ENCODE results near the gene SYT13.

GRCh38 chr11:45227836-45228235 is 58.3 kb downstream of the SYT13 start:
- no peak for TF ChIP-seq EZH2phosphoT487 (IDR thresholded peaks at IDR 0.05; ENCODE audit: borderline replicate concordance)
- TF ChIP-seq SRF (IDR thresholded peaks at IDR 0.05; ENCODE audit: low read depth) = no peak
- no peak for TF ChIP-seq ZFX (IDR thresholded peaks at IDR 0.05)
- TF ChIP-seq CTCF (IDR thresholded peaks at IDR 0.05 in 2 of 3, conservative IDR thresholded peaks at IDR 0.05 in 1 of 3; ENCODE audit: borderline replicate concordance in 1 of 3, insufficient read depth in 1 of 3, low read depth in 2 of 3, low read length in 2 of 3) = no peak
- TF ChIP-seq, protein P1, sequence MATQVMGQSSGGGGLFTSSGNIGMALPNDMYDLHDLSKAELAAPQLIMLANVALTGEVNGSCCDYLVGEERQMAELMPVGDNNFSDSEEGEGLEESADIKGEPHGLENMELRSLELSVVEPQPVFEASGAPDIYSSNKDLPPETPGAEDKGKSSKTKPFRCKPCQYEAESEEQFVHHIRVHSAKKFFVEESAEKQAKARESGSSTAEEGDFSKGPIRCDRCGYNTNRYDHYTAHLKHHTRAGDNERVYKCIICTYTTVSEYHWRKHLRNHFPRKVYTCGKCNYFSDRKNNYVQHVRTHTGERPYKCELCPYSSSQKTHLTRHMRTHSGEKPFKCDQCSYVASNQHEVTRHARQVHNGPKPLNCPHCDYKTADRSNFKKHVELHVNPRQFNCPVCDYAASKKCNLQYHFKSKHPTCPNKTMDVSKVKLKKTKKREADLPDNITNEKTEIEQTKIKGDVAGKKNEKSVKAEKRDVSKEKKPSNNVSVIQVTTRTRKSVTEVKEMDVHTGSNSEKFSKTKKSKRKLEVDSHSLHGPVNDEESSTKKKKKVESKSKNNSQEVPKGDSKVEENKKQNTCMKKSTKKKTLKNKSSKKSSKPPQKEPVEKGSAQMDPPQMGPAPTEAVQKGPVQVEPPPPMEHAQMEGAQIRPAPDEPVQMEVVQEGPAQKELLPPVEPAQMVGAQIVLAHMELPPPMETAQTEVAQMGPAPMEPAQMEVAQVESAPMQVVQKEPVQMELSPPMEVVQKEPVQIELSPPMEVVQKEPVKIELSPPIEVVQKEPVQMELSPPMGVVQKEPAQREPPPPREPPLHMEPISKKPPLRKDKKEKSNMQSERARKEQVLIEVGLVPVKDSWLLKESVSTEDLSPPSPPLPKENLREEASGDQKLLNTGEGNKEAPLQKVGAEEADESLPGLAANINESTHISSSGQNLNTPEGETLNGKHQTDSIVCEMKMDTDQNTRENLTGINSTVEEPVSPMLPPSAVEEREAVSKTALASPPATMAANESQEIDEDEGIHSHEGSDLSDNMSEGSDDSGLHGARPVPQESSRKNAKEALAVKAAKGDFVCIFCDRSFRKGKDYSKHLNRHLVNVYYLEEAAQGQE (IDR thresholded peaks at IDR 0.05; ENCODE audit: low read depth) = no peak
- no peak for TF ChIP-seq RAD21 (IDR thresholded peaks at IDR 0.05; ENCODE audit: low read depth)
- no peak for TF ChIP-seq POLR2A (IDR thresholded peaks at IDR 0.05; ENCODE audit: borderline replicate concordance, extremely low read depth, insufficient read depth, insufficient read length)
- no peak for TF ChIP-seq ZNF274 (IDR thresholded peaks at IDR 0.05; ENCODE audit: low read depth, low read length)
- no peak for TF ChIP-seq POLR2AphosphoS5 (IDR thresholded peaks at IDR 0.05; ENCODE audit: low read depth, low read length)
- TF ChIP-seq FOSL1 (IDR thresholded peaks at IDR 0.05; ENCODE audit: low read depth) = no peak
